Measurements from ENCODE around the gene USP49.

DNA sequence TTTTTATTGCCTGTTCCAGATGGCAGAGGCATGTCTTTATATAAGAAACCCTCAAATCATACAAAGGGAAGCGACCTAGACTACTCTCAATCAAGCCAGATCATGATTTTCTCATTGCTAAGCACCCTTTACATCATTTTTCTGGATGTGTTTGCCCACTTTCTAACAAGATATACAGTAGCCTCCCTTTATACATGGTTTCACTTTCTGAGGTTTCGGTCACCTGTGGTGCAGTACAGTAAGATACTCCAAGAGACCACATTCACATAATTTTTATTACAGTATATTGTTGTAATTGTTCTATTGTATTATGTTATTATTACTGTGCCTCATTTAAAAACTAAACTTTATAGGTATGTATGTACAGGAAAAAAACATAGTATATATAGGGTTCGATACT, 84.1 kb downstream of the USP49 start:
- TF ChIP-seq, protein P1, sequence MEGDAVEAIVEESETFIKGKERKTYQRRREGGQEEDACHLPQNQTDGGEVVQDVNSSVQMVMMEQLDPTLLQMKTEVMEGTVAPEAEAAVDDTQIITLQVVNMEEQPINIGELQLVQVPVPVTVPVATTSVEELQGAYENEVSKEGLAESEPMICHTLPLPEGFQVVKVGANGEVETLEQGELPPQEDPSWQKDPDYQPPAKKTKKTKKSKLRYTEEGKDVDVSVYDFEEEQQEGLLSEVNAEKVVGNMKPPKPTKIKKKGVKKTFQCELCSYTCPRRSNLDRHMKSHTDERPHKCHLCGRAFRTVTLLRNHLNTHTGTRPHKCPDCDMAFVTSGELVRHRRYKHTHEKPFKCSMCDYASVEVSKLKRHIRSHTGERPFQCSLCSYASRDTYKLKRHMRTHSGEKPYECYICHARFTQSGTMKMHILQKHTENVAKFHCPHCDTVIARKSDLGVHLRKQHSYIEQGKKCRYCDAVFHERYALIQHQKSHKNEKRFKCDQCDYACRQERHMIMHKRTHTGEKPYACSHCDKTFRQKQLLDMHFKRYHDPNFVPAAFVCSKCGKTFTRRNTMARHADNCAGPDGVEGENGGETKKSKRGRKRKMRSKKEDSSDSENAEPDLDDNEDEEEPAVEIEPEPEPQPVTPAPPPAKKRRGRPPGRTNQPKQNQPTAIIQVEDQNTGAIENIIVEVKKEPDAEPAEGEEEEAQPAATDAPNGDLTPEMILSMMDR (IDR thresholded peaks at IDR 0.05): no peak
- no peak for TF ChIP-seq POLR2AphosphoS5 (IDR thresholded peaks at IDR 0.05)
